ENCODE results near the gene SH3GL2.

DNA sequence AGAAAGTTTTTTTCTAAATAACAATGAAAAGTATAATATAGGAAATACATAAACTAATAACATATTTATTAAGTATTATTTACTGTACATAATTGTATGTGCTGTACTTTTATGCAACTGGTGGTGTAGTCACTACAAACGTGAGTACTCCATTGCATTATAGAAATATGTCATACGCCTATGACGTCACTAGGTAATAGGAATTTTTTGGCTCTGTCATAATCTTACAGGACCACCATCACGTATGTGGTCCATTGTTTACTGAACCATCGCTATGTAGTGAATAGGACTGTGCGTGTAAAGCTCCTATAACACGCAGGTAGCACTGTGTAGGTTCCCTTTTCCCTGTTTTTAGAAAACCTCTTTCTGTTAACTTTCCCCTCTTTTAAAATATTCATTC lies 255.0 kb downstream of the SH3GL2 start:
- TF ChIP-seq, protein P1, sequence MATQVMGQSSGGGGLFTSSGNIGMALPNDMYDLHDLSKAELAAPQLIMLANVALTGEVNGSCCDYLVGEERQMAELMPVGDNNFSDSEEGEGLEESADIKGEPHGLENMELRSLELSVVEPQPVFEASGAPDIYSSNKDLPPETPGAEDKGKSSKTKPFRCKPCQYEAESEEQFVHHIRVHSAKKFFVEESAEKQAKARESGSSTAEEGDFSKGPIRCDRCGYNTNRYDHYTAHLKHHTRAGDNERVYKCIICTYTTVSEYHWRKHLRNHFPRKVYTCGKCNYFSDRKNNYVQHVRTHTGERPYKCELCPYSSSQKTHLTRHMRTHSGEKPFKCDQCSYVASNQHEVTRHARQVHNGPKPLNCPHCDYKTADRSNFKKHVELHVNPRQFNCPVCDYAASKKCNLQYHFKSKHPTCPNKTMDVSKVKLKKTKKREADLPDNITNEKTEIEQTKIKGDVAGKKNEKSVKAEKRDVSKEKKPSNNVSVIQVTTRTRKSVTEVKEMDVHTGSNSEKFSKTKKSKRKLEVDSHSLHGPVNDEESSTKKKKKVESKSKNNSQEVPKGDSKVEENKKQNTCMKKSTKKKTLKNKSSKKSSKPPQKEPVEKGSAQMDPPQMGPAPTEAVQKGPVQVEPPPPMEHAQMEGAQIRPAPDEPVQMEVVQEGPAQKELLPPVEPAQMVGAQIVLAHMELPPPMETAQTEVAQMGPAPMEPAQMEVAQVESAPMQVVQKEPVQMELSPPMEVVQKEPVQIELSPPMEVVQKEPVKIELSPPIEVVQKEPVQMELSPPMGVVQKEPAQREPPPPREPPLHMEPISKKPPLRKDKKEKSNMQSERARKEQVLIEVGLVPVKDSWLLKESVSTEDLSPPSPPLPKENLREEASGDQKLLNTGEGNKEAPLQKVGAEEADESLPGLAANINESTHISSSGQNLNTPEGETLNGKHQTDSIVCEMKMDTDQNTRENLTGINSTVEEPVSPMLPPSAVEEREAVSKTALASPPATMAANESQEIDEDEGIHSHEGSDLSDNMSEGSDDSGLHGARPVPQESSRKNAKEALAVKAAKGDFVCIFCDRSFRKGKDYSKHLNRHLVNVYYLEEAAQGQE (IDR thresholded peaks at IDR 0.05; ENCODE audit: low read depth): no peak
- no peak for TF ChIP-seq YY1 (IDR thresholded peaks at IDR 0.05; ENCODE audit: low read depth)
- TF ChIP-seq, protein P2, sequence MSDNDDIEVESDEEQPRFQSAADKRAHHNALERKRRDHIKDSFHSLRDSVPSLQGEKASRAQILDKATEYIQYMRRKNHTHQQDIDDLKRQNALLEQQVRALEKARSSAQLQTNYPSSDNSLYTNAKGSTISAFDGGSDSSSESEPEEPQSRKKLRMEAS (IDR thresholded peaks at IDR 0.05): no peak
- TF ChIP-seq TAF1 (IDR thresholded peaks at IDR 0.05; ENCODE audit: low read depth): no peak
- no peak for TF ChIP-seq EP300 (IDR thresholded peaks at IDR 0.05; ENCODE audit: borderline replicate concordance)
- no peak for TF ChIP-seq NFIC (IDR thresholded peaks at IDR 0.05)
